Heart right ventricle (tissue), 16 donors: ENCODE data around the gene SLC22A23. TPM values are rescaled to one million over a fixed set of nuclear protein-coding genes. Genes with fewer than 3 reads are reported as not detected.
A peak's percentile ranks its signal among the peaks of the same experiment; 100 is the strongest.

Experiments used
- ATAC-seq, 8 donors: fragments of 200-7000 bp; cut with Tn5 transposase; one replicate each; pipeline ENCODE4 v1.9.1; 2020; ENCODE audit warnings: mild to moderate bottlenecking in 8 of 8, moderate library complexity in 8 of 8, moderate number of reproducible peaks in 1 of 8
- DNase-seq, 2 donors: peaks; one replicate each; pipeline ENCODE4 v3.0.0-alpha.2; 2020
- H3K27ac ChIP-seq, 10 donors: fragments of 200-600 bp; sonication (generic) in 2 of 10; one replicate each; pipeline versions ENCODE4 v1.5.0 to v1.8.0; 2020 to 2022; ENCODE audit warnings: mild to moderate bottlenecking in 3 of 10
- H3K27me3 ChIP-seq, 7 donors: fragments of 200-600 bp; one replicate each; pipeline ENCODE4 v1.8.0; 2021 to 2022; ENCODE audit warnings: mild to moderate bottlenecking in 2 of 7
- H3K36me3 ChIP-seq, 9 donors: fragments of 200-600 bp; sonication (generic) in 1 of 9; one replicate each; pipeline versions ENCODE4 v1.5.0 to v1.8.0; 2020 to 2022; ENCODE audit warnings: mild to moderate bottlenecking in 2 of 9
- H3K4me1 ChIP-seq, 9 donors: fragments of 200-600 bp; sonication (generic) in 1 of 9; one replicate each; pipeline versions ENCODE4 v1.5.0 to v1.8.0; 2020 to 2022; ENCODE audit warnings: mild to moderate bottlenecking in 4 of 9
- H3K4me3 ChIP-seq, 10 donors: fragments of 200-600 bp; sonication (generic) in 2 of 10; one replicate each; pipeline versions ENCODE4 v1.5.0 to v1.8.0; 2020 to 2022; ENCODE audit warnings: mild to moderate bottlenecking in 7 of 10, moderate library complexity in 2 of 10
- H3K9me3 ChIP-seq, 11 donors: fragments of 200-600 bp in 10 of 11; sonication (generic) in 2 of 11; one replicate each; pipeline versions ENCODE4 v1.5.0 to v1.8.0; 2013 to 2022; ENCODE audit warnings: mild to moderate bottlenecking in 2 of 11, control low read depth in 1 of 11, moderate library complexity in 1 of 11
- CTCF ChIP-seq, 9 donors: fragments of 200-600 bp; sonication (generic) in 2 of 9; IDR thresholded peaks; one replicate each; pipeline versions ENCODE4 v1.5.0 to v1.8.0; 2021 to 2022; ENCODE audit warnings: antibody characterized with exemption in 9 of 9, mild to moderate bottlenecking in 5 of 9, moderate library complexity in 1 of 9
- WGBS, 2 donors: extraction: QIAGEN DNeasy Blood & Tissue Kit; methylation state at CpG; one replicate each; pipeline ENCODE4 v1.1.7; 2013; ENCODE audit warnings: inconsistent platforms in 1 of 2; 5-methylcytosine and 5-hydroxymethylcytosine counted together
- intact Hi-C, 10 donors: fragments of 100-400 bp; cut with DNase I; formaldehyde crosslinking; loops; one replicate each; pipeline versions ENCODE4 v1.11.1 to v1.14.2; 2022
- polyA plus RNA-seq, 2 donors: library from polyadenylated mRNA; stranded (reverse); fragments of 200-250 nt; gene quantifications; one replicate each; pipeline ENCODE4 v1.2.3, GENCODE V29; 2013
- total RNA-seq, 10 donors: library from RNA; stranded (reverse); fragmentation: NEBNext Ultra II Directional in 3 of 10; extraction: Animal tissue kit (Norgen Biotek cat#: 25700) in 3 of 10; gene quantifications; one replicate each; pipeline versions ENCODE4 v1.2.1 to v1.2.4, GENCODE V29; 2021 to 2023
- donor health status: Arrhythmogenic right ventricular cardiomyopathy.
- donor health status: ischemic (EF 13 %, LVEDD 7.1; RV severe dilation, severe dysfunction).
- donor health status: healthy with polysubstance abuse.
- donor health status: DM: no; HTN: yes; CAD: no.
- donor health status: DM: no; HTN: no; CAD: no.
- donor health status: ischemic (EF 25% LVEDD 6.9; RV normal size, moderate dysfunction).
- donor health status: ischemic (EF 25% LVEDD 5.7; RV mildly dilated, moderate dysfunction).
- donor health status: healthy.
- donor health status: DM: yes; HTN: yes; CAD: no.
- donor health status: Ischemic cardiomyopathy.
- donor health status: ischemic (EF 35%, LVEDD 5.7; RV mildly dilated, moderate dysfunction).
- donor health status: nonischemic (EF 11% LVEDD 7.7; RV severe dilation, severe dysfunction).
- donor health status: DM: yes; HTN: yes; CAD: no.
- donor health status: PGD.
- donor health status: ischemic (EF 29% LVEDD 5.4; RV normal size, mild dysfunction).
- donor health status: nonischemic (EF 23%, LVEDD 6.1; RV moderate dilation, normal function).

The SLC22A23 gene
- total and polyA plus RNA-seq, 12 donors: 1.9 to 7.8 (median 5.1) TPM

DNA sequence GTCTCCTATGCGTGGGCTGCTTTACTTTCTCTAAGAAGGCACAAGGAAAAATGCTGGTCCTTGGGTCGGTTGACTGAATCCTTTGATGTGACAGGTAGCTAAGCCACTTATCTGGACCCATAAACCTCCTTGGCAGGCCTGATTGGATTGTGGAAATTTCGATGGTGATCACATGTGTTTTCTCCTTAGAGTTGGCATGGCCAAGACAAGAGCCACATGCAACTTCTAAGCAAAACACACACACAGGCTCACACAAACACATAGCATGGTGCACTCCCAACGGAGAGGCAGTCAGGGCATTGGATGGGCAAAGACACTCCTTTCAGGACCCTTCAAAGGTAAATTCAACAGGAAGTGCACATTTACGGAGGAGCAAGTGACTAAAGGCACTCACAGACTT, 102.9 kb downstream of the SLC22A23 start:
- TF ChIP-seq CTCF (IDR thresholded peaks at IDR 0.05): no peak
- no peaks in the 10 kb centered on the region for H3K36me3 ChIP-seq
- DNase-seq (no peak), ATAC-seq (no peak)
- no peaks in the 10 kb centered on the region for H3K9me3 ChIP-seq
- 93 to 94% methylated on average over 5 of the region's 5 CpGs for WGBS, 2 donors
- no peaks in the 10 kb centered on the region for H3K27me3 ChIP-seq
- H3K27ac ChIP-seq: peak overlapping the region in 1 of 10 donors; percentile 91
- H3K4me1 ChIP-seq: peaks cover 0 to 37% (median 25%) of the 10 kb centered on the region in 9 donors
- no peak overlapping the region for H3K4me3 ChIP-seq
- intact Hi-C loops: loop anchor here in 2 of 10 donors (10.0 kb wide), 2 partner anchors 101 to 239 kb away; partner anchors contain the start of genes BPHL (in 1 of the 2) and SLC22A23 (in 1 of the 2)

DNA sequence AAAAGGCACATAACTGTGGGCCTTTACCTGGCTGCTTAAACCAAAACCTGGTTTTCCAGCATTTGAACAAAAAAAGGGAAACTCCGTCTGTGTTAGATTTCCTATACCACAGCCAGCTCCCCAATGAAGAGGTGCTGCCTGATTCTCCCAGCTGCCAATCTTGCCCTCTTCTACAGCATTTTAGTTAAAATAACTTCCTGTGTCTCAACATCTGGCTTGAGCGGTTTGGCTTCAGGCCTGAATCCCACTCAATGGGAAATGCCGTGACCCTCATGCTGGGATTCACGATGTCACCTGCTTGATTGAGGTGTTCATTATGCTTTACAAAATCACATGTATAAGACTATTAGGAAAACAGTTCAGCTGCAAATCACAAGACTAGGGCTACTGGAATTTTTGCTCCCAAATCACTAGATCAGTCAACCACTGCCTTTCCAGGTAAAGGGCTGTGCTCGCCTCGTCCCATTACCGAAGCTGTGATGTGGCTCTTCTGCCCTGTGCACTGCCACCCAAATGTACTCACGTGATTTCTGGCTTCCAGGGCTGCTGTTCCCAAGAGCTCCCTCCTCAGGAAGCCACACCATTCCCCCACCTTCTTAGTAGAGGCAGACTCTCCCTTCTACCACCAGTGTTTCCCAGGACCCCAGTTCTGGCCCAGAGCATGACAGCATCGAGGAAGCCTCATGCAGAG, 103.5 kb downstream of the SLC22A23 start:
- Histone ChIP-seq H3K4me1 (peaks cover 0 to 37% (median 25%) of the 10 kb centered on the region in 9 donors), H3K9me3 (no peaks in the 10 kb centered on the region), H3K36me3 (no peaks in the 10 kb centered on the region), H3K27ac (no peak overlapping the region), H3K4me3 (no peak overlapping the region), H3K27me3 (no peaks in the 10 kb centered on the region)
- no peak for TF ChIP-seq CTCF (IDR thresholded peaks at IDR 0.05)
- intact Hi-C loops: loop anchor here in 2 of 10 donors (10.0 kb wide), 2 partner anchors 101 to 239 kb away; partner anchors contain the start of genes BPHL (in 1 of the 2) and SLC22A23 (in 1 of the 2)
- no peak for DNase-seq
- WGBS, 2 donors: 79 to 82% methylated on average over 9 of the region's 9 CpGs
- no peak for ATAC-seq

GRCh38 chr6:3352678-3353077, 104.2 kb downstream of the SLC22A23 start:
- intact Hi-C loops: loop anchor here in 2 of 10 donors (10.0 kb wide), 2 partner anchors 102 to 238 kb away; partner anchors contain the start of genes BPHL (in 1 of the 2) and SLC22A23 (in 1 of the 2)
- H3K27ac ChIP-seq: no peak overlapping the region
- peaks cover 0 to 37% (median 25%) of the 10 kb centered on the region in 9 donors for H3K4me1 ChIP-seq

More at GRCh38 chr6:3352678-3353077, 104.2 kb downstream of the SLC22A23 start:
- Histone ChIP-seq H3K27me3 (no peaks in the 10 kb centered on the region), H3K4me3 (no peak overlapping the region), H3K36me3 (no peaks in the 10 kb centered on the region), H3K9me3 (no peaks in the 10 kb centered on the region)
- 89% methylated on average over 9 of the region's 9 CpGs for WGBS, 2 donors
- no peak for DNase-seq
- no peak for ATAC-seq
- TF ChIP-seq CTCF (IDR thresholded peaks at IDR 0.05): no peak
